Type B pancreatic cell (in vitro differentiated cells): ENCODE measurements around the gene KRT23. TPM values are rescaled to one million over a fixed set of nuclear protein-coding genes. Genes with fewer than 3 reads are reported as not detected.
A peak's percentile ranks its signal among the peaks of the same experiment; 100 is the strongest.

Source experiments
- DNase-seq: peaks from one replicate; pipeline ENCODE4 v3.0.0; 2021; ENCODE audit warnings: mixed read lengths; ENCODE audit not compliant: unreplicated experiment; ENCODE audit errors: extremely low spot score
- H3K27ac Mint-ChIP-seq: 2 replicates; pipeline ENCODE4 v1.8.0; 2021; ENCODE audit warnings: mild to moderate bottlenecking, mixed read lengths
- H3K27me3 Mint-ChIP-seq: 2 replicates; pipeline ENCODE4 v1.8.0; 2021; ENCODE audit warnings: mixed read lengths
- H3K36me3 Mint-ChIP-seq: 2 replicates; pipeline ENCODE4 v1.8.0; 2021; ENCODE audit warnings: mixed read lengths
- H3K4me1 Mint-ChIP-seq: one replicate; pipeline ENCODE4 v1.8.0; 2021; ENCODE audit warnings: mixed read lengths; ENCODE audit not compliant: unreplicated experiment
- H3K4me3 Mint-ChIP-seq: 2 replicates; pipeline ENCODE4 v1.8.0; 2021; ENCODE audit warnings: mild to moderate bottlenecking, mixed read lengths
- H3K9me3 Mint-ChIP-seq: 2 replicates; pipeline ENCODE4 v1.8.0; 2021; ENCODE audit warnings: mixed read lengths
- CTCF ChIP-seq: fragments of 200-600 bp; sonication (generic); conservative IDR thresholded peaks from 2 replicates; pipeline ENCODE4 v1.5.0; 2021; ENCODE audit warnings: antibody characterized with exemption, mild to moderate bottlenecking
- long read RNA-seq: library from polyadenylated mRNA; unstranded; transcript quantifications from one replicate; pipeline ENCODE4 v2.0.0, GENCODE V29; 2020
- total RNA-seq: library from RNA; stranded (reverse); gene quantifications from 2 replicates; pipeline ENCODE4 v1.2.1, GENCODE V29; 2021; ENCODE audit warnings: low replicate concordance

Gene KRT23, protein sequence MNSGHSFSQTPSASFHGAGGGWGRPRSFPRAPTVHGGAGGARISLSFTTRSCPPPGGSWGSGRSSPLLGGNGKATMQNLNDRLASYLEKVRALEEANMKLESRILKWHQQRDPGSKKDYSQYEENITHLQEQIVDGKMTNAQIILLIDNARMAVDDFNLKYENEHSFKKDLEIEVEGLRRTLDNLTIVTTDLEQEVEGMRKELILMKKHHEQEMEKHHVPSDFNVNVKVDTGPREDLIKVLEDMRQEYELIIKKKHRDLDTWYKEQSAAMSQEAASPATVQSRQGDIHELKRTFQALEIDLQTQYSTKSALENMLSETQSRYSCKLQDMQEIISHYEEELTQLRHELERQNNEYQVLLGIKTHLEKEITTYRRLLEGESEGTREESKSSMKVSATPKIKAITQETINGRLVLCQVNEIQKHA
- 49.7 and 464 TPM in 2 replicates for total RNA-seq
- long read RNA-seq, transcript KRT23-208 (3 exons, 687 nt): minor isoform, 12 of 4,787 reads
- long read RNA-seq, transcript KRT23-207 (6 exons, 1,567 nt): major isoform, 23 of 4,787 reads
- long read RNA-seq, partial matches to known transcripts: 4,600 of 4,787 reads
- long read RNA-seq, other reads (novel, unspliced or antisense): 148 of 4,787 reads

DNA sequence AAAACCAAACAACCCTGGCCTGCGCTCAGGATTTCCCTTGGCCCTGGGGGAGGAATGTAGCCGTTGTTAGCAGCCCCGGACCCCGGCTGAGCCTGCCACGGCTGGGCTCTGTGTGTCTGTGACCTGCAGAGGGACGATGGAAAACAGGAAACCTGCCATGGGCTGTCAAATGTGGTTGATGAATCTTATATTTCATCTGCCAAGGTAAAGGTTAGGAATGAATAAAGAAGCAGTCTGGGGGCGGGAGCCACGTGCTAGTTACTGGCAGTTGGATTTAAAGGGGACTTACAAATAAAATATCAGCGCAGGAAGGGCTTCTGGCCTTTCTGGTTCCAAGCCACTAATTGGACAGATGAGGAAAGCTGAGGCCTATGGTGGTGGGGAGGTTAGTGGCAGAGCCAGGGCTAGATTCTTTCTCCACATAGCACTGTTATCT is at the start of gene KRT23:
TSS of gene KRT23 (minus strand) at position 263 of the 436 bp plus-strand sequence. CDS start 1,043 bp downstream, outside the sequence.
- Mint-ChIP-seq H3K9me3 (no peaks in the 10 kb centered on the region), H3K36me3 (peaks cover 9% of the 10 kb centered on the region), H3K4me1 (peaks cover 19% of the 10 kb centered on the region), H3K27me3 (peaks cover 4% of the 10 kb centered on the region), H3K27ac (peak within 1 kb of the TSS; percentile 99), H3K4me3 (peak within 1 kb of the TSS; percentile 87)
- DNase-seq: no peak
- TF ChIP-seq CTCF: no peak

DNA sequence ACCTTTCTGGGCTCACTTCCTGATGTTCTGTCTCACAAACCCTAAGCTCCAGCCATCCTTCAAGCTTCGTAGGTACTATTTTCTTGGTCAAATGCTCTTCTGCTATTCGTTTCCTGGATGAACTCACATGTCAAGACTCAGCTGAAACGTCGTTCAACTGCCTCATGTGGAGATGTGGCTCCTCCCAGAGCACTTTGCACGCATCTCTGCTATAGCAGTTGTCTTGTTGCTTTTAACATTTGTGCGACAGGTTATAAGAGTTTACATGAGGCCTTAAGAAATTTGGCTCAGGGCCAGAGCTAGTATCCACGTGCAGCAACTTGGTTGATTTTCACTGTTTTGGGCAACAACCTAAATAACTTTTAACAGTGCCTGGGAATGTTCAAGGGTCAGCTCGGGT is 49.5 kb upstream of the KRT23 start:
- H3K27me3 Mint-ChIP-seq: no peaks in the 10 kb centered on the region
- peak overlapping the region; percentile 62 for H3K27ac Mint-ChIP-seq
- no peak for TF ChIP-seq CTCF
- peaks cover 11% of the 10 kb centered on the region for H3K4me1 Mint-ChIP-seq
- H3K4me3 Mint-ChIP-seq: peak overlapping the region; percentile 50
- DNase-seq: no peak
- no peaks in the 10 kb centered on the region for H3K9me3 Mint-ChIP-seq
- no peaks in the 10 kb centered on the region for H3K36me3 Mint-ChIP-seq

DNA sequence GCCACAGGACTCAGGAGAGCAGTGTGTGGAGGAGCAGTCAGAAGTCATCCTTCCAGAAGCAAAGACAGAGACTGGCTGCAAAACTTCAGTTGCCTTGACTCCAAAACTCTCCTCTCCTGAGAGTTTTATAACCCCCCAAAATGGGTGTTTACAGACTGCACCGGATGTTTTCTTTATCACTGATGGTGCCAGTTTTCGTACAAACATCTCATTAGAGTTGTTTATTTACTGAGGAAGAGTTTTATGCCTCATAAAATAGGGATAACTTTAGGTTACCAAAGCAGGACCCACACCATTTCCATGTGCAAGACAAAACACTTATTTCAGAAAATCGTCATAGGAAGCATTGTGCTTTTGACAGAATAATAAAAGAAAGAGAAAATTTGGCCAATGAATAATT is 46.8 kb upstream of the KRT23 start, which contains the start of gene KRT40:
TSS of gene KRT40 (minus strand) at position 101 of the 400 bp plus-strand sequence. CDS start at position 48, 53 bp downstream.
- Mint-ChIP-seq H3K9me3 (no peaks in the 10 kb centered on the region), H3K4me1 (peaks cover 23% of the 10 kb centered on the region), H3K4me3 (no peak within 1 kb of the TSS), H3K36me3 (no peaks in the 10 kb centered on the region), H3K27ac (no peak within 1 kb of the TSS), H3K27me3 (no peaks in the 10 kb centered on the region)
- TF ChIP-seq CTCF: no peak
- DNase-seq: no peak

DNA sequence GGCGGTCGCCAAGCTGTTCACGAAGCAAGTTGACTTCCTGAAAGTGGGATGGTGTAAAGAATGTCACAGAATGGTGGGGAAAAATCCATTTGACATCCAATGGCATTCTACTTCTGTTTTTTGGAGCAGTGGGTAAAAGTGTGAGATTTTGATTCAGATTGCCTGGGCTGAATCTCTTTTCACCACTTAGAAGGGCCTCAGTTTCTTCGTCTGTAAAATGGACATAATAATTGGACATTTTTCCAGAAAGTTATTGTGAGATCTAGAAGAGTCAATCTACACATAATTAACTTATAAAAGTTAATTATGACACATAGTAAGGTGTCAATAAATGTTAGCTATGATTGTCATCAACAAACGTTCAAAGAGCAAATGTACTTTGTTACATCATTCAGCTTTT is 43.7 kb upstream of the KRT23 start:
- Mint-ChIP-seq H3K9me3 (no peaks in the 10 kb centered on the region), H3K4me1 (peaks cover 19% of the 10 kb centered on the region), H3K36me3 (no peaks in the 10 kb centered on the region), H3K27ac (no peak overlapping the region), H3K27me3 (no peaks in the 10 kb centered on the region), H3K4me3 (no peak overlapping the region)
- no peak for TF ChIP-seq CTCF
- no peak for DNase-seq

GRCh38 chr17:40980596-40980995 is 43.1 kb upstream of the KRT23 start:
- H3K27ac Mint-ChIP-seq: peak overlapping the region; percentile 11
- no peak for TF ChIP-seq CTCF
- no peaks in the 10 kb centered on the region for H3K9me3 Mint-ChIP-seq
- H3K4me3 Mint-ChIP-seq: no peak overlapping the region
- no peaks in the 10 kb centered on the region for H3K27me3 Mint-ChIP-seq
- H3K36me3 Mint-ChIP-seq: no peaks in the 10 kb centered on the region
- no peak for DNase-seq
- peaks cover 19% of the 10 kb centered on the region for H3K4me1 Mint-ChIP-seq
